HL-60 (cell line): Measurements from ENCODE around the gene NIT1.

ENCODE experiments used
- DNase-seq, 2 experiments: peaks; one replicate each; pipeline ENCODE4 v3.0.0-alpha.2; 2010 to 2020; ENCODE audit warnings: low read depth in 1 of 2, low spot score in 1 of 2
- H3K27ac ChIP-seq: fragments of 250-450 bp; sonication (Bioruptor Pico); replicated peaks from 2 replicates; pipeline ENCODE4 v1.5.1; 2020; ENCODE audit warnings: mild to moderate bottlenecking, moderate library complexity
- H3K27me3 ChIP-seq: fragments of 250-450 bp; sonication (Bioruptor Pico); 2 replicates; pipeline ENCODE4 v1.5.1; 2021; ENCODE audit warnings: mild to moderate bottlenecking, moderate library complexity; ENCODE audit not compliant: insufficient read depth, poor library complexity, severe bottlenecking
- H3K4me3 ChIP-seq: replicated peaks from 2 replicates; pipeline ENCODE4 v1.5.1; 2011; ENCODE audit warnings: mild to moderate bottlenecking, control low read depth, low read length; ENCODE audit not compliant: insufficient read depth
- CTCF ChIP-seq: IDR thresholded peaks from one replicate; pipeline ENCODE4 v1.5.1; 2011; ENCODE audit warnings: low read length, control low read depth, inconsistent platforms; ENCODE audit not compliant: insufficient read depth
- GABPA ChIP-seq: IDR thresholded peaks from 2 replicates; pipeline ENCODE4 v1.6.1; 2012; ENCODE audit warnings: low read depth
- POLR2AphosphoS5 ChIP-seq: IDR thresholded peaks from 2 replicates; pipeline ENCODE4 v1.6.1; 2012; ENCODE audit warnings: low read depth
- REST ChIP-seq: IDR thresholded peaks from 2 replicates; pipeline ENCODE4 v1.6.1; 2012; ENCODE audit warnings: low read depth; ENCODE audit not compliant: insufficient replicate concordance
- SPI1 ChIP-seq: IDR thresholded peaks from 2 replicates; pipeline ENCODE4 v1.6.1; 2012; ENCODE audit warnings: low read depth, mild to moderate bottlenecking, borderline replicate concordance

NIT1 gene

DNA sequence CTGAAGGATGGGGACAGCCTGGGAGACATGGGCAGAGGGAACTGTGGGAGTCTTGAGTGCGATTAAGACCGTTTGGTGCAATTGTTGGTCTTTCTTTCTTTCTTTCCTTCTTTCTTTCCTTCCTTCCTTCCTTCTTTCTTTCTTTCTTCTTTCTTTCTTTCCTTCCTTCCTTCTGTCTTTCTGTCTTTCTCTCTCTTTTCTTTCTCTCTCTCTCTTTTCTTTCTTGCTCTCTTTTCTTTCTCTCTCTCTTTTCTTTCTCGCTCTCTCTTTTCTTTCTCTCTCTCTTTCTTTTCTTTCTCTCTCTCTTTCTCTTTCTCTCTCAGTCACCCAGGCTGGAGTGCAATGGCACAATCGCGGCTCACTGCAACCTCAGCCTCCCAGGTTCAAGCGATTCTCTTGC lies 22.7 kb upstream of the NIT1 start:
- no peak for DNase-seq
- no peak overlapping the region for H3K4me3 ChIP-seq
- no peak for TF ChIP-seq SPI1
- TF ChIP-seq POLR2AphosphoS5: no peak
- no peak for TF ChIP-seq REST
- TF ChIP-seq CTCF: no peak
- no peak for TF ChIP-seq GABPA
- no peaks in the 10 kb centered on the region for H3K27me3 ChIP-seq
- H3K27ac ChIP-seq: no peak overlapping the region

GRCh38 chr1:161096015-161096414 lies 21.9 kb upstream of the NIT1 start:
- TF ChIP-seq CTCF (no peak), GABPA (no peak), REST (no peak), POLR2AphosphoS5 (no peak), SPI1 (no peak)
- Histone ChIP-seq H3K27ac (no peak overlapping the region), H3K4me3 (no peak overlapping the region), H3K27me3 (no peaks in the 10 kb centered on the region)
- DNase-seq: no peak

DNA sequence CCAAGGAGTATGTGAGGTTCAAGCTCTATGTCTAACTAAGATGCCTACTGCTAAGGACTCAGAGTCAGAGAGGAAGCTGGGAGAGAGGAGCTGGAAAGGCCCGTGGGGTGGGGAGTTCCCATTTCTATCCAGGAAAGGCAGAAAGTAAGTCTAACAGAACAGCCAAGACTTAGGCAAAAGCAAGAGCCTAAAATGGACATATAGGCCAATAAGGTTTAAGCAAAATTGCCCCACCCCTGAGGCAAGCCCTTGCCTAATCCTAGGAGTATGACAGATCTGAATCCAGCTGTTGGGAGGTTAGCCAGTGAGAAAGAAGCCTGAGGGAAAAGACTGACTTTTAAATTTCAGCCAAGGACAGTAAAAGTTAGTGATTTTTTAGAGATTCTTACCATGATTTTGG lies 21.4 kb upstream of the NIT1 start:
- TF ChIP-seq SPI1: no peak
- no peak for TF ChIP-seq POLR2AphosphoS5
- TF ChIP-seq REST: no peak
- no peak for TF ChIP-seq CTCF
- TF ChIP-seq GABPA: no peak
- Histone ChIP-seq H3K4me3 (no peak overlapping the region), H3K27me3 (no peaks in the 10 kb centered on the region), H3K27ac (no peak overlapping the region)
- peak in 1 of 2 experiments; percentile 50 for DNase-seq
